IMR-90 (cell line): ENCODE data around the gene UBAC1. TPM values are rescaled to one million over a fixed set of nuclear protein-coding genes. Genes with fewer than 3 reads are reported as not detected.

Experiments
- ATAC-seq: fragments of 200-7000 bp; cut with Tn5 transposase; 2 replicates; pipeline ENCODE4 v1.9.1; 2020; ENCODE audit warnings: low read depth, mild to moderate bottlenecking, moderate library complexity
- BruUV-seq: library from RNA; stranded (reverse); fragments of 400-500 nt; replicated peaks from 2 replicates; lab custom pipeline; 2021; lab: Mats Ljungman, UMichigan
- CTCF ChIA-PET: fragments of 300-600 bp; formaldehyde crosslinking; extraction: SDS; loops from one replicate; lab custom pipeline; 2021; ENCODE audit warnings: antibody characterized with exemption; lab: Yijun Ruan, JAX
- POLR2A ChIA-PET: fragments of 300-600 bp; sonication (Branson Sonifier 250); formaldehyde crosslinking; loops from one replicate; lab custom pipeline; 2022; ENCODE audit warnings: antibody characterized with exemption; ENCODE audit not compliant: unreplicated experiment; lab: Charles Lee
- DNase-seq: peaks from one replicate; pipeline ENCODE4 v3.0.0; 2013
- H2AFZ ChIP-seq: replicated peaks from 2 replicates; pipeline ENCODE3; 2013; ENCODE audit warnings: low read length, mild to moderate bottlenecking; ENCODE audit not compliant: poor library complexity
- H2AK5ac ChIP-seq: 2 replicates; pipeline ENCODE4 v1.6.1; 2013; ENCODE audit warnings: low read depth, low read length, inconsistent platforms
- H2AK9ac ChIP-seq: replicated peaks from 2 replicates; pipeline ENCODE3; 2013; ENCODE audit warnings: mild to moderate bottlenecking, low read depth, low read length, moderate library complexity; ENCODE audit not compliant: poor library complexity
- H2BK120ac ChIP-seq: 2 replicates; pipeline ENCODE4 v1.6.1; 2013; ENCODE audit warnings: low read depth, low read length, inconsistent platforms
- H2BK15ac ChIP-seq: 3 replicates; pipeline ENCODE4 v1.6.1; 2013; ENCODE audit warnings: low read depth, low read length, inconsistent platforms
- H2BK20ac ChIP-seq: 2 replicates; pipeline ENCODE4 v1.6.1; 2013; ENCODE audit warnings: low read depth, mild to moderate bottlenecking, inconsistent platforms, low read length, moderate library complexity
- H2BK5ac ChIP-seq: 2 replicates; pipeline ENCODE4 v1.6.1; 2013; ENCODE audit warnings: mild to moderate bottlenecking, low read depth, low read length, inconsistent platforms; ENCODE audit not compliant: poor library complexity, severe bottlenecking
- H3K14ac ChIP-seq: replicated peaks from 2 replicates; pipeline ENCODE4 v1.6.1; 2013; ENCODE audit warnings: low read depth, low read length, inconsistent platforms
- H3K18ac ChIP-seq: 2 replicates; pipeline ENCODE4 v1.6.1; 2013; ENCODE audit warnings: low read depth, low read length, control low read depth
- H3K23ac ChIP-seq: 2 replicates; pipeline ENCODE4 v1.6.1; 2013; ENCODE audit warnings: low read depth, low read length, inconsistent platforms
- H3K27ac ChIP-seq: 2 replicates; pipeline ENCODE4 v1.5.1; 2013; ENCODE audit warnings: mild to moderate bottlenecking, control low read depth, low read length; ENCODE audit not compliant: insufficient read depth
- H3K27me3 ChIP-seq: 2 replicates; pipeline ENCODE4 v1.6.1; 2013; ENCODE audit warnings: low read length; ENCODE audit not compliant: control insufficient read depth, insufficient read depth
- H3K36me3 ChIP-seq: 2 replicates; pipeline ENCODE4 v1.6.1; 2013; ENCODE audit warnings: low read length, mixed read lengths; ENCODE audit not compliant: control insufficient read depth, insufficient read depth
- H3K4ac ChIP-seq: 2 replicates; pipeline ENCODE4 v1.6.1; 2013; ENCODE audit warnings: low read depth, low read length, inconsistent platforms
- H3K4me1 ChIP-seq: 2 replicates; pipeline ENCODE4 v1.6.1; 2013; ENCODE audit warnings: low read length, mixed read lengths; ENCODE audit not compliant: control insufficient read depth, insufficient read depth
- H3K4me2 ChIP-seq: 2 replicates; pipeline ENCODE4 v1.6.1; 2013; ENCODE audit warnings: low read depth, mild to moderate bottlenecking, control low read depth, low read length, moderate library complexity
- H3K4me3 ChIP-seq: 2 replicates; pipeline ENCODE4 v1.5.1; 2013; ENCODE audit warnings: low read depth, mild to moderate bottlenecking, control low read depth, low read length, moderate library complexity; ENCODE audit not compliant: insufficient read depth
- H3K56ac ChIP-seq: 2 replicates; pipeline ENCODE4 v1.6.1; 2013; ENCODE audit warnings: low read length, inconsistent platforms; ENCODE audit not compliant: insufficient read depth; ENCODE audit errors: extremely low read depth
- H3K79me1 ChIP-seq, 2 experiments: 2 replicates each; pipeline ENCODE4 v1.6.1; 2013; ENCODE audit warnings: low read length in 2 of 2, inconsistent platforms in 1 of 2, low read depth in 1 of 2
- H3K9ac ChIP-seq: 2 replicates; pipeline ENCODE4 v1.6.1; 2013; ENCODE audit warnings: low read depth, low read length, control low read depth
- H3K9me1 ChIP-seq: 2 replicates; pipeline ENCODE4 v1.6.1; 2013; ENCODE audit warnings: low read length, inconsistent platforms; ENCODE audit not compliant: insufficient read depth
- H3K9me3 ChIP-seq: 2 replicates; pipeline ENCODE4 v1.6.1; 2013; ENCODE audit warnings: low read length; ENCODE audit not compliant: control insufficient read depth, insufficient read depth
- H4K20me1 ChIP-seq: 2 replicates; pipeline ENCODE4 v1.6.1; 2013; ENCODE audit warnings: low read length, inconsistent platforms; ENCODE audit not compliant: insufficient read depth
- H4K5ac ChIP-seq: 2 replicates; pipeline ENCODE4 v1.6.1; 2013; ENCODE audit warnings: mild to moderate bottlenecking, low read depth, low read length, control low read depth
- H4K8ac ChIP-seq, 2 experiments: 2 replicates each; pipeline ENCODE4 v1.6.1; 2013; ENCODE audit warnings: low read depth in 2 of 2, low read length in 2 of 2, control low read depth in 1 of 2, inconsistent platforms in 1 of 2
- H4K91ac ChIP-seq: 2 replicates; pipeline ENCODE4 v1.6.1; 2013; ENCODE audit warnings: low read depth, low read length, inconsistent platforms; ENCODE audit not compliant: insufficient read depth
- BHLHE40 ChIP-seq: fragments of 150-350 bp; IDR thresholded peaks from 2 replicates; pipeline ENCODE4 v1.6.1; 2016; ENCODE audit warnings: mild to moderate bottlenecking, low read depth, low read length
- CEBPB ChIP-seq: IDR thresholded peaks from 2 replicates; pipeline ENCODE4 v1.6.1; 2012; ENCODE audit warnings: low read depth, low read length, improper control_type of control experiment
- CHD1 ChIP-seq: IDR thresholded peaks from 2 replicates; pipeline ENCODE4 v1.6.1; 2012; ENCODE audit warnings: low read depth, low read length, improper control_type of control experiment
- FOS ChIP-seq: fragments of 150-350 bp; IDR thresholded peaks from 2 replicates; pipeline ENCODE4 v1.6.1; 2016; ENCODE audit warnings: low read depth, low read length
- MAFK ChIP-seq: IDR thresholded peaks from 2 replicates; pipeline ENCODE4 v1.6.1; 2012; ENCODE audit warnings: low read depth, low read length, improper control_type of control experiment
- MAZ ChIP-seq: IDR thresholded peaks from 2 replicates; pipeline ENCODE4 v1.6.1; 2012; ENCODE audit warnings: low read depth, mild to moderate bottlenecking, low read length, improper control_type of control experiment, moderate library complexity, borderline replicate concordance
- MXI1 ChIP-seq: IDR thresholded peaks from 2 replicates; pipeline ENCODE4 v1.6.1; 2012; ENCODE audit warnings: low read depth, mild to moderate bottlenecking, low read length, moderate library complexity, borderline replicate concordance
- NFE2L2 ChIP-seq: fragments of 150-350 bp; IDR thresholded peaks from 2 replicates; pipeline ENCODE4 v1.6.1; 2016; ENCODE audit warnings: low read depth, mild to moderate bottlenecking, low read length
- POLR2A ChIP-seq: IDR thresholded peaks from 2 replicates; pipeline ENCODE4 v1.6.1; 2012; ENCODE audit warnings: mild to moderate bottlenecking, low read depth, low read length
- RAD21 ChIP-seq: IDR thresholded peaks from 2 replicates; pipeline ENCODE4 v1.6.1; 2012; ENCODE audit warnings: low read length, improper control_type of control experiment
- RCOR1 ChIP-seq: IDR thresholded peaks from 2 replicates; pipeline ENCODE4 v1.6.1; 2012; ENCODE audit warnings: mild to moderate bottlenecking, low read length, improper control_type of control experiment; ENCODE audit not compliant: insufficient replicate concordance
- RFX5 ChIP-seq: IDR thresholded peaks from 2 replicates; pipeline ENCODE4 v1.8.0; 2012; ENCODE audit warnings: low read depth, mild to moderate bottlenecking, low read length, moderate library complexity
- SMC3 ChIP-seq: fragments of 150-350 bp; IDR thresholded peaks from 2 replicates; pipeline ENCODE4 v1.6.1; 2016; ENCODE audit warnings: low read depth, mild to moderate bottlenecking, antibody characterized with exemption, low read length, moderate library complexity
- WGBS, 2 experiments: methylation state at CpG; one replicate each; pipeline versions ENCODE4 v1.1.5 to v1.1.7; 2013; ENCODE audit warnings: missing lambda C conversion rate in 2 of 2; ENCODE audit not compliant: insufficient read length in 1 of 2; ENCODE audit errors: extremely low coverage in 2 of 2; 5-methylcytosine and 5-hydroxymethylcytosine counted together
- dilution Hi-C: fragments of 300-500 bp; cut with HindIII; formaldehyde crosslinking; loops from one replicate; pipeline ENCODE4 v1.14.3; 2018; ENCODE audit warnings: low sequenced_read_pairs; ENCODE audit not compliant: unreplicated experiment
- in situ Hi-C: fragments of 300-500 bp; cut with MboI; formaldehyde crosslinking; loops from 3 replicates; pipeline ENCODE4 v1.14.3; 2019; ENCODE audit warnings: low sequenced_read_pairs, inconsistent platforms, mixed read lengths
- intact Hi-C: fragments of 100-400 bp; cut with micrococcal nuclease; formaldehyde crosslinking; loops from 2 replicates; pipeline ENCODE4 v1.10.0; 2022
- polyA plus RNA-seq, 3 experiments: library from polyadenylated mRNA; depleted of rRNA; stranded (reverse); fragments of >200 nt; gene quantifications; 2 replicates each; pipeline ENCODE4 v1.2.3, GENCODE V29; 2012; ENCODE audit warnings: low replicate concordance in 1 of 3
- total RNA-seq: library from RNA; depleted of rRNA; stranded (reverse); fragments of >200 nt; gene quantifications from 2 replicates; pipeline ENCODE4 v1.2.3, GENCODE V29; 2012
- TF ChIP-seq, protein P1 (sequence below): conservative IDR thresholded peaks from 2 replicates; pipeline ENCODE4 v1.5.1; 2012; ENCODE audit warnings: mild to moderate bottlenecking, low read depth, low read length, improper control_type of control experiment
- TF ChIP-seq, protein P2 (sequence below): fragments of 150-350 bp; IDR thresholded peaks from 2 replicates; pipeline ENCODE4 v1.6.1; 2016; ENCODE audit warnings: low read depth, mild to moderate bottlenecking, low read length, moderate library complexity, borderline replicate concordance

UBAC1 gene
- total and polyA plus RNA-seq, 2 of the 4 experiments (the other 2 are of a cell fraction) = 25.3 to 33.9 TPM

DNA sequence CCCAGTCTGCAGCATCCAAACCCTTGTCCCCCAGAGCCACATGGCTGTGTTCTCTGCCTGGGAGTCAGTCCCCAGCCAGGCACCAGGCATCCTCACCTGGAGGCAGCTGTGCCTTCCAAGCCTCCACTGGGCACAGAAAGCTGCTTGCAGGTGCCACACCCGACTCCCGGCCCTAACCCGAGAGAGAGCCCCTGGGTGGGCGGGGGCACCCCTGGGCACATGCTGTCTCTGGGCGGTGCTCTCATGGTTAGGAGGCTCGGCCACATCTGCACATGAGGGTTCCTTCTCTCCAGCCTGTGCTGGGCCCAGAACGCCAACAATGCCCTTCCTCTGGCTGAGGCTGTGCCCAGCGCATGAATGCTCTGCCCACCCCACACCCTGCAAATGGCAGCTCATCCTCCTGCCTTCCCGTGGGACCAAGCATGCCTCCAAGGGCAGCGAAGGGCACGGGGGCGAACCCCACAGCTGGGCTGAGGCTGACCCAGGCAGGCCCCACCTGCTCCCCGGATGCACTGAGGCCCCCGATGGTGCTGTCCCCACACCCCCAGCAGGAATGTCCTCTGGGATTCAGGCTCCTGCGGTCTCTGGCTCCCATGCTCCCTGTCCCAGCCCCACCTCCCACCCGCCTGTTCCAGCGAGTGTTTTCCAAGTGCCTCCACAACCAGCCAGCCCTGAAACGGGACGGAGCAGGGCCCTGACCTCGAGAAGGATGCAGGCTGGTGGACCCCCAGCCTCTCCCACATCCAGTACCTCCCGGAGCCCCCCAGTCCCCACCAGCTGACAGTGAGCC, 31.3 kb downstream of the UBAC1 start:
- no peak overlapping the region for H2BK5ac ChIP-seq
- H4K8ac ChIP-seq = no peak overlapping the region
- no peak overlapping the region for H3K4me2 ChIP-seq
- no peak overlapping the region for H2BK120ac ChIP-seq
- dilution Hi-C loops (no loop called here), intact Hi-C loops (no loop called here), in situ Hi-C loops (loop anchor here (25.0 kb wide), 1 partner anchor 318 kb away; a partner anchor contains a TSS)
- peaks cover 8% of the 10 kb centered on the region for H4K20me1 ChIP-seq
- H2AK5ac ChIP-seq = no peak overlapping the region
- no peak overlapping the region for H2BK15ac ChIP-seq
- CTCF ChIA-PET = no interaction called here
- no peak for DNase-seq
- no peak overlapping the region for H3K27ac ChIP-seq
- BruUV-seq = no TSS peak
- no peak overlapping the region for H3K4ac ChIP-seq
- POLR2A ChIA-PET = no interaction called here
- no peak overlapping the region for H2AK9ac ChIP-seq
- H3K23ac ChIP-seq = no peak overlapping the region
- H3K9me1 ChIP-seq = peaks cover 6% of the 10 kb centered on the region; the same call in 1 of the 2 replicates
- H4K91ac ChIP-seq = no peak overlapping the region
- H3K56ac ChIP-seq = no peak overlapping the region
- H3K18ac ChIP-seq = no peak overlapping the region
- no peak overlapping the region for H2BK20ac ChIP-seq
- 94% methylated on average over 13 of the region's 21 CpGs; no CpG with 5 or more reads in 1 of the 2 experiments for WGBS, 2 experiments
- peaks cover 28% of the 10 kb centered on the region for H3K36me3 ChIP-seq
- peaks cover 0 to 8% of the 10 kb centered on the region in 2 experiments; a peak in 1 of 4 replicates for H3K79me1 ChIP-seq
- H3K27me3 ChIP-seq = no peaks in the 10 kb centered on the region
- no peak overlapping the region for H4K5ac ChIP-seq
- no peak for ATAC-seq
- H2AFZ ChIP-seq = no peak overlapping the region
- no peaks in the 10 kb centered on the region for H3K9me3 ChIP-seq
- H3K4me1 ChIP-seq = no peaks in the 10 kb centered on the region
- H3K14ac ChIP-seq = no peak overlapping the region
- no peak overlapping the region for H3K4me3 ChIP-seq
- H3K9ac ChIP-seq = no peak overlapping the region
- TF ChIP-seq POLR2A (no peak), BHLHE40 (no peak), FOS (no peak), CEBPB (no peak), NFE2L2 (no peak), CHD1 (no peak), RCOR1 (no peak), RFX5 (no peak), MAFK (no peak), MXI1 (no peak), MAZ (no peak), SMC3 (no peak), RAD21 (no peak)
- TF ChIP-seq, protein P1, sequence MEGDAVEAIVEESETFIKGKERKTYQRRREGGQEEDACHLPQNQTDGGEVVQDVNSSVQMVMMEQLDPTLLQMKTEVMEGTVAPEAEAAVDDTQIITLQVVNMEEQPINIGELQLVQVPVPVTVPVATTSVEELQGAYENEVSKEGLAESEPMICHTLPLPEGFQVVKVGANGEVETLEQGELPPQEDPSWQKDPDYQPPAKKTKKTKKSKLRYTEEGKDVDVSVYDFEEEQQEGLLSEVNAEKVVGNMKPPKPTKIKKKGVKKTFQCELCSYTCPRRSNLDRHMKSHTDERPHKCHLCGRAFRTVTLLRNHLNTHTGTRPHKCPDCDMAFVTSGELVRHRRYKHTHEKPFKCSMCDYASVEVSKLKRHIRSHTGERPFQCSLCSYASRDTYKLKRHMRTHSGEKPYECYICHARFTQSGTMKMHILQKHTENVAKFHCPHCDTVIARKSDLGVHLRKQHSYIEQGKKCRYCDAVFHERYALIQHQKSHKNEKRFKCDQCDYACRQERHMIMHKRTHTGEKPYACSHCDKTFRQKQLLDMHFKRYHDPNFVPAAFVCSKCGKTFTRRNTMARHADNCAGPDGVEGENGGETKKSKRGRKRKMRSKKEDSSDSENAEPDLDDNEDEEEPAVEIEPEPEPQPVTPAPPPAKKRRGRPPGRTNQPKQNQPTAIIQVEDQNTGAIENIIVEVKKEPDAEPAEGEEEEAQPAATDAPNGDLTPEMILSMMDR = no peak
- TF ChIP-seq, protein P2, sequence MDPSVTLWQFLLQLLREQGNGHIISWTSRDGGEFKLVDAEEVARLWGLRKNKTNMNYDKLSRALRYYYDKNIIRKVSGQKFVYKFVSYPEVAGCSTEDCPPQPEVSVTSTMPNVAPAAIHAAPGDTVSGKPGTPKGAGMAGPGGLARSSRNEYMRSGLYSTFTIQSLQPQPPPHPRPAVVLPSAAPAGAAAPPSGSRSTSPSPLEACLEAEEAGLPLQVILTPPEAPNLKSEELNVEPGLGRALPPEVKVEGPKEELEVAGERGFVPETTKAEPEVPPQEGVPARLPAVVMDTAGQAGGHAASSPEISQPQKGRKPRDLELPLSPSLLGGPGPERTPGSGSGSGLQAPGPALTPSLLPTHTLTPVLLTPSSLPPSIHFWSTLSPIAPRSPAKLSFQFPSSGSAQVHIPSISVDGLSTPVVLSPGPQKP = no peak
